ENCODE results near the gene FBXO5.
"Not testable (repeated sequence)": the region's sequence is repeated elsewhere in the genome, so short reads cannot be mapped to it uniquely, and the experiment has no call there.

FBXO5 gene

DNA sequence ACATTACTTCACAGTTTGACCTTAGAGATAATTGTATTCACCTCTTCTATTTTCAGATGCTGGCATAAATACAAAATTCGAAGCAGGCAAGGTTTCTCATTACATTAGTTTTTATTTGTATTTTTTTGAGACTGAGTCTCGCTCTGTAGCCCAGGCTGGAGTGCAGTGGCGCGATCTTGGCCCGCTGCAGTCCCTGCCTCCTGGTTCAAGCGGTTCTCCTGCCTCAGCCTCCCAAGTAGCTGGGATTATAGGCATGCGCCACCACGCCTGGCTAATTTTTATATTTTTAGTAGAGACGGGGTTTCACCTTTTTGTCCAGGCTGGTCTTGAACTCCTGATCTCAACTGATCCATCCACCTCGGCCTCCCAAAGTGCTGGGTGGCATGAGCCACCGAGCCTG is 2.5 kb upstream of the FBXO5 start:
- not testable (repeated sequence) for DNase-seq

DNA sequence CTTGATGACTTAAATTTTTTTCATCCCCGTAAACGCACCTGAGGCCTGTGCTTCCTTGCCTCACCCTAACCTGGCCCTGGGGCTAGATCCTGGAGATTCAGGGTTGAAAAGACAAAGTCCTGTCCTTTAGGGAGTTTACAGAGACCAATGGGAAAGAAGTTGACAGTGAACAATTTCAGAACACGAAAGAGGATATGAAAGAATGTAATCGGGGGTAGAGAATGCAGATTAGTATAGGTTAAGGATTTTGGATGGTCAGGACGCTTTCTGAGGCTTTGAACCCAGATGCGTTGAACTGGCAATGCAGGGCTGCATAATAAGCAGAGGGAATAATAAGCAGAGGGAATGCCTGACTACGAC is 1.7 kb upstream of the FBXO5 start:
- DNase-seq, result no peak

DNA sequence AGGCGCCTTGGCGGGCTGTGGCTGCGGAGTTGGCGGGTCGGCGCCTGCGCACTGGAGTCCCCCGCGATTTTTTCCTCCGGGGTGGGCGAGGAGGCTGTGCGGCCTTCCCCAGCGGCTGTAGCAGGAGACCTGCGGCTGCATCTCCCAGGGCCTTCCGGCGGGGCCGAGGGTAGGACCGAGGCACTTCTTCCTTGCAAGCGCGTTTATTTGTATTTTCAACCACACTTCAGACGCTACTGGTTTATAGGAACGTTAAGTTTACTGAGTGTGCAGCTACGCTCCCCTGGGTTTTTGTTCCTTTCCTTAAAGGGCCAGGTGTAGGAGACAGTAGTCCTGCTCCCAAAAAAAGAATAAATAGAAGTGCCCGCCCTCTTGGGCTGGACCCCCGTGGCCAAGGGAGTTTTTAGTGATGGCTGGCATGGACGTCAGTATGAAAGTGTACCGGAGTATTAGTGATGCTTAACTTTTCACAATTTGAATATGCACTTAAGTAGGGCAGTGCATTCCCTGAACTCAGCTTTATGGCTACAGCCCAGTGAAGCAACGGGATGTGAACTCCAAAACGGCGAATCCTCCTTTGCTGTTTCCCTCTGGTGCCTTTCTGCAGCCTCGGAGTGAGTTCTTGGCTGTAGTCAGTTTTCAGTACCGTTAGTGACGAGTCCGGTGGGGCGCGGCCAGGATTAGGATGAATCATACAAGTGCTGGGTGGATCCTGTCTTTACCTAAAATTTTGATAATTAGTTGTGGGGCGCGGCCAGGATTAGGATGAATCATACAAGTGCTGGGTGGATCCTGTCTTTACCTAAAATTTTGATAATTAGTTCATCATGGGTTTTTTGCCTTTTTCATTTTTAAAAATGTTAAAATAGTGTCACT is 1.0 kb upstream of the FBXO5 start:
- peak; percentile 62 for DNase-seq

DNA sequence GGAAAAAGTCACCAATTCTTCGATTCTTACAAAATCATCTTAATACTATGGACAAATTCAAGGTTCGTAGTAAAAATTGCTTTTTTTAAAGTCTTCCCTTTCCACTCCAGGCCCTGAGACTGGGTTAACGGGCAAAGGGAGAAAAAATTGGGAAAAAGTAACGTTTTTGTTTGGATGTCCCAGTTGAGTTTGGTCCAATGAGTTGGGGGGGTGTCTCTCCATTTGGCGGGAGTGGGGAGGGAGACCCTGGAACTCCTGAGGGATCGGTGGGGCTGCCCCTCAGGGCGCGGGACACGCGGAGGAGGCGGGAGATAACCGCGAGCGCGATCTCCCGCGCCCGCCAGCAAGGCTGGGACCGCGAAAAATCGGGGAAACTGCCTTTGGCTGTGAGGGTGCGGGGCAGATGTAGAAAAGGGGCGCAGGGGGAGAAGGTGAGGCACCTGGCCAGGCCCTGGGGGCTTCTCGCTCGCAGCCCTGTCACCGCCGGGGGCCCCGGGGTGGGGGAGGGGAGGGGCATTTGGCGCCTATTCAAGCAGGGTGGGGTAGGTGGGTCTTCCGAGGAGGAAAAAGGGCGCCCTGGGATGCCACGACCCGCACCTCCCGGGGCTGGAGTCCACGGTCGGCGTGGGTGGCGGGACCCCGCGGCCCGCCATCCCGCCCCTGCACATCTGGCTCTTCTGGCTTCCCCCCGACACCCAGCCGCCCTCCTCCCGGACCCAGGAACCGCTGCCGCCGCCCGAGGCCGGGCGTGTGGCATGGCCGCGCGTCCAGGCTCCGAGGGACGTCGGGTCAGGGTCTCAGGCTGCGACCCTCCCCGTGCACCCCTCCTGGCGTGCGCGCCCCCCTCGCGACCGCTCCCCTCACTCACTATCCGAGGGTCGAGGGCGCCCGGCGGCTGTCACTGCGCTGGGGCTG is 595 bp downstream of the FBXO5 start:
- no peak for DNase-seq

DNA sequence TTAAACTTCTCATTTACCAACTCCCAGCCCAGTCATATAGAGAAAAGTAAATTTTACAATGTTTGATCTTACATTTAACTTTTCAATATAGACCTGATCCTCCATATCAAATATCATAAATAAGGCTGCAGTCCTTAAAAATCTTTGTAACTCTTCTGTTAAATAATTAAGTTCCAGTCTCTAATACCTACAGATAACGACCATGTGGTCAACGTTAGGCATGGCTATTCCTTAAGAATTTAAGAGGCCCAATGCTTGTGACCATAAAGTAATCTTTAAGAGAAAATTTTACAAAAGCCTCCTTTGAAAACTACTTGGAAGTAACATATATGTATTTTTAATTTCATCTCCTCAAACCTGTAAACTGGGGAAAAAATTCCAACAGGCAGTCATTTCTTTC is 1.6 kb downstream of the FBXO5 start:
- no peak for DNase-seq

DNA sequence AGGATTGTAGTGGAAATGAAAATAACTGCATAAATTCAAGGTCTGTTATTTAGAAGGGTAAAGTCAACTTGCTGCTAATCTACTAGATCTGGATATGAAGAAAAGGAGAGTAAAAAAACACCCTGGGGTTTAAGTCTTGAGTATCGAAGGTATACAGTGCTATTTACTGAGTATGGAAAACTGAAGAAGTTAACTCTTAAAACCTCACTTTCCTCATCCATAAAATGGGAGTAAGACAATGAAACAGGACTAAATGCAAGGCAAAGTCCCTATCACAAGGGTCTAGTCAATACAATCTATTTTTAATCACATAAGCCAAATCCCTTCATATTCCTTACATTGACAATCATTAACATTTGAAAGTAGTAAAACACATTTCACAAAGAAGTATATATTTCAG is 2.2 kb downstream of the FBXO5 start:
- no peak for DNase-seq

DNA sequence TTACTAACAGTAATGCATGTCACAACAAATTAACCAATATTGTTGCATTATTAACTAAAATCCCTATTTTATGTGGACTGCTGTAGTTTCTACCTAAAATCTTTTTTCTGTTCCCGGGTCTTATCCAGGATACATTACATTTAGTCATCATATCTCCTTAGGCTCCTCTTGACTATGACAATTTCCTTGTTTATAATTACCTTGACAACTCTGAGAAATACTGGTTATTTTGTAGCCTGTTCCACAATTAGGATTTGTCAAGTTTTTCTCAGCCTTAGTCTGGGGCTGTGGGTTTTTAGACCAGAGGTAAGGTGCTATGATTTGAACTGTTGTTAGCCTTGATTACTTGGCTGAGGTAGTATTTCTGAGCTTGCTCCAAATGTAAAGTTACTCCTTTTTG is 3.7 kb downstream of the FBXO5 start:
- no peak for DNase-seq

DNA sequence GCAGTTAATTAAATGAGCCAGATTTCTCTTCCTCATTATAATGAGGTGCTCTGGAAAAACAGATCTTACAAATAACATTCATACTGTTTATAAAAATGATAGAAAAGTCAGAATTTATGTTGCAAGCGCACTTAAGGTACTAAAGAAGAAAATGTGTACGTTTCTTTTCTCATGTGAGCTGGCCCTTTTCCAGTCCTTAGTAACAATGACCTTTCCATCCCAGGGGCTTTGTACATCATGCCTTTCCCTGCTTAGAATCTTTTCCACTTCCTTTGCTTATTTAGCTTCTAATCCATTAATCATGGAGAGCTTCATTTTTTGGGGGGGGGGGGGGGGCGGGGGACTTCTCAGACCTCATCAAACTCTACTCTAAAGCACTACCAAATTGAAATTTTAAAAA is 4.8 kb downstream of the FBXO5 start:
- no peak for DNase-seq

DNA sequence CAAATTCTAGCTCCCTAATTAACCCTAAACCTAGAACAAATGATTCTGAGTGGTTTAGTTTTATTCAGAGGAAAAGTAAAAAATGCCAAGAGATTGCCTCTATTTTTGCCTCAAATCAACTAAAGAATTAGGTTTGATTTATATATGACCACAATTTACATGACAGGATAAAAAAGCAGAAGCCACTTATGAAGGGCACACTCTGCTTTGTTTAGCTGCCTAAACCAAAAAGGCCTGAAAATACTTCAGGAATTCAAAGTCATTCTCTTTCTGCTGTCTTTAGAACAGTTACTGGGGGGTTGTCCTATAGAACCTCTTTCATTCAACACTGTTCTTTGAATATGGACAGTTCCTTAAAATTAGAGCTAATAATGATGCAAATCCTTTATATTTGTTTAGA is 5.3 kb downstream of the FBXO5 start:
- no peak for DNase-seq

DNA sequence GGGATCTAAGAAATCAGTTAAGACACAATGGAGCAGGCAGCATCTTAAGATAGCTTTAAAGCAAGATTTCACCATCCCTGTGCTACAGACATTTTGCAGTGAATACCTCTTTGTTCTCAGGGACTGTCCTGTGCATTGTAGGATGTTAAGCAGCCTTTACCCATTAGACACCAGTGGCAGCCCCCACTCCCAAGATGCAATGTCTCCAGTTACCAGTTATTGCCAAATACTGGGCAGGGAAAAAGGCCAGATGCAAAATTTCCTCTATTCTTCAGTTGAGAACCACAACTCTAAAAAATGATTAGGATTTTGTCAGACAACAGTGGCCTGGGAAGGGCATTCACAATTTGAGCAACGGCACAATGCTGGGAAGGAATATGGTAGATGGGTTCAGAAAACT is 6.1 kb downstream of the FBXO5 start:
- no peak for DNase-seq

DNA sequence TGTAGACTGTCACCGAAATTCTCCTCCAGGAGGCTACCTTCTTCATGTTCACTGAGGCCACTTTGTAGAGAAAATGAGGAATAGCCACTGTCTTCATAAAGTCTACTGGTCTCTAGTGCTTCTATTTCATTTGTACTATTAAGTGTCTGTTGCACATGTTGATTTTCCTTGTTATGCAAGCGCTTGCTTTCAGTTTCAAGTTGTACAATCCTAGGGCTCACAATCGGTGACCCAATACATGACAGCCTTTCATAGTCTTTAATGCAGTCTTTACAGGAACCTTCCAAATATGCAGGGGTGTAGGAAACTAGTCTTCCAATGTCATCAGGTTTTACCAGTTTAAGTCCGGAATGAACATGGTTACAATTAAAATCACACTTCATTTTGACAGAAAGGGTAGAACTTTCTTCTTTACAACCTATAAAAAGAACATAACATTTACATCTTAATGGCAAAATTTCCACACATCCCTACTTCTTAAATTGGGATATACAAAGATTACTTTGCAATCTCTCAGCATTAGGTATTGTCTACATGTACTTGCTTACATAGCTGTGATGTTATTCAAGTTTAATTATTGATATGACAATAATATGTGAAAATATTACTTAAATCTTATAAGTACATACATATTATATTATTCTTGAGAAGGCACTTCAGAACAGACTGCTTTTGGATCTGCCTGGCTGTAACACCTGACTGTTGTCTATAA is 7.5 kb downstream of the FBXO5 start:
- DNase-seq, result peak; percentile 57

DNA sequence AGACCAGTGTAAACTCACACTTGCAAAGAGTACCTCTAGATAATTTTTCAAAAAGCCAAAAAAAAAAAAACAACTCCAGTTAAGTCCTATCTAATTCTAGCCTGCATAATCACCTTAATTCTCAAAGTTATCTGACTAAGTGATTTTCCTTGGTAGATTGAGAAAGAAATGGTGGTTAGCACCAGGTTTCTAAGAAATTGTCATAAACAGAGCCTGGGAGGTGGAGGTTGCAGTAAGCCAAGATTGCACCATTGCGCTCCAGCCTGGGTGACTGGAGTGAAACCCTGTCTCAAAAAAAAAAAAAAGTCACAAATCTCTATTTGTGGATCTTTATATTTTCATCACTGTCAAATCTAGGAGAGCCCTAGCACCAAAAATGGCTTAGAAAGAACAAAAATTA is 8.9 kb downstream of the FBXO5 start:
- no peak for DNase-seq

DNA sequence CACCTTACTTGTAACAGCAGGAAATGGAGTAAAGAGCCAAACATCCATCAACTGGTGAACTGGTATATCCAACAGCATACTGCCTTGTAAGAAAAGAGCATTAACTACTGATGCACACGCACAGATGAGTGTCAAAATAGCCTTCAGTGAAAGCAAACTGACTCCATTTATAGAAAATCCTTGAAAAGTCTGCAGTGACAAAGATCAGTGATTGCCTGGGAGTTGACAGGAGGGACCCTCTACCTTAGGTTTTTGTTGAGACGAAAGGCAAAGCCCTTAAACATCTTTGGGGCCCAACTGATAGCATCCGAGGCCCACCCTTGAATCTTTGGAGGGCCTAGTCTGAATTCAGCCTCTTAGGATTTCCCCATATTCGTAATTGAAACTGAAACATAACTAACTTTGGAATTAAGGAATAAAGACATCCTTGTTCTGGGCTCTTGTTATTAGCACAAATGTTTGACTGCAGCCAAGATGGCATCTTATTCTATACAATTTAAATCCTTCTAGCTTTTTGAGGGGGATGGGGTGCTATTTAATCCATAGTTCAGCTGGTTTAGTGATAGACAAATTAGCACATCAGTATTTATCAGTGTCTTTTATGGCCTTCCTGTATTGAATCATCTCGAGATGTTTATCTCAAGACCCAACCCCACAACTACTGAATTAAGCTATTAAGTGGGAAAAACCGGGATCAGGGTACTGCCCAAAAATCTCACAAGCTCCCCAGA is 13.0 kb downstream of the FBXO5 start:
- DNase-seq, result no peak

DNA sequence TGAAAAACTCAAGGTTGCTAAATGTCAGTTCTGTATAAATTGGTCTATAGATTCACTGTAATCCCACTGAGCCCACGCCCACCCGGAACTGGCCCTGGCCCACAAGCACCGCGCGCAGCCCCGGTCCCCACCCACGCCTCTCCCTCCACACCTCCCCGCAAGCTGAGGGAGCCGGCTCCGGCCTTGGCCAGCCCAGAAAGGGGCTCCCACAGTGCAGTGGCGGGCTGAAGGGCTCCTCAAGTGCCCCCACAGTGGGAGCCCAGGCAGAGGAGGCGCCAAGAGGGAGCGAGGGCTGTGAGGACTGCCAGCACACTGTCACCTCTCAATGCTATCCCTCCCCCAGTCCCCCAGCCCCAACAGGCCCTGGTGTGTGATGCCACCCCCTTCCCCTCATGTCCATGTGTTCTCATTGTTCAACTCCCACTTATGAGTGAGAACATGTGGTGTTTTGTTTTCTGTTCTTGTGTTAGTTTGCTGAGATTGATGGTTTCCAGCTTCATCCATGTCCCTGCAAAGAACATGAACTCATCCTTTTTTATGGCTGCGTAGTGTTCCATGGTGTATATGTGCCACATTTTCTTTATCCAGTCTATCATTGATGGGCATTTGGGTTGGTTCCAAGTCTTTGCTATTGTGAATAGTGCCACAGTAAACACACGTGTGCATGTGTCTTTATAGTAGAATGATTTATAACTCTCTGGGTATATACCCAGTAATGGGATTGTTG is 16.5 kb downstream of the FBXO5 start:
- DNase-seq, result not testable (repeated sequence)

DNA sequence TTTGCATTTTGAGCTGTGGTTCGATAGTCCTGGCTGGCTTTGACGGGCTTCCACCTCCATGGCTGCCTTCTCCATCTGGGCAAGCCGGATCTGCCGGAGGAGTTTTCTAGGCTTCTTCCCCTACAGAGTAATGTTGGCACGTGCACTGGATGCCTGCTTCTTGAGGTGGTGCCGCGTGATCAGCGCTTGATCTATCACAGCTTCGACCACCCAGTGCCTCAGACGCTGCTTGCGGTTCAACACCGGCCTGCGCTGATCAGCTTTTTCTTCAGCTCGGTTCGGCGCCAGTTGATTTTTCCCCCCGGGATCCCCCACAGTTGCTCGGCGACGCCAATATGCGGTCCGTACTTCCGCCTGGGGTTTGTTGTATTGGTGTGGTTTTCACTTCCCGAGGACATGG is 23.5 kb downstream of the FBXO5 start:
- DNase-seq, result no peak

DNA sequence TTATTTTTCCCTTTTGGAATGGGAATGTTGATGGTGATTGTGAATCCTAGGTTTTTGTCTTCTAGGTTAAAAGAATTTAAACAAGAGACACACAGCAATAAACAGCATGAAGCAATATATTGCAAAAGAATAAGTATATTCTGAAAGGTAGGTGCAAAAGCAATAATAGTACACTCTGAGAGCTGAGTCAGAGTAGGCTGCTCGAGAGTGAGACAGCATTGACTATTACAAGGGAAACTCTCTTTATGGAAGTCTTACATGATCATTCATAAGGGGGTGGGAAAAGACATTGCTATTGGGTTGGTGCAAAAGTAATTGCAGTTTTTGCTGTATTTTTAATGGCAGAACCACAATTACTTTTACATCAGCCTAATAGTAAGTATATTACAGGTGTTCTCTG is 25.0 kb downstream of the FBXO5 start:
- no peak for DNase-seq

DNA sequence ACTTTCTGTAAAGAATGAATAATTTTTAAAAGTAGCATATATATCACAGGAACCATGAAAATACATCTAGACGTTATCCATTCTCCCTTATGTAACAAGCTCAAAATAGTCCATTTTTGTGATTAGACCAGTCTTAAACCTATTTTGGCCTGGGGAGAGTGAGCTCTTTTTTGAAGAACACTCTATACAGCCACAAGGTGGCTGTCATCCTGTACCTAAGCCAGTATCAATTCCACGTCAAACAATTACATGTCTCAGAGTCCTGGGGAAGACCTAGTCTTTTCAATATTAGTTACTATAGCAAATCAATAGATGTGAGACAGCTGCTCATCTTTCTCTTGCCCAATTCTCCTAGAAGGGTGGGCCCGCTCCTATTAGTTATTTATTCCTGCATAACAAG is 28.4 kb downstream of the FBXO5 start:
- DNase-seq, result no peak

DNA sequence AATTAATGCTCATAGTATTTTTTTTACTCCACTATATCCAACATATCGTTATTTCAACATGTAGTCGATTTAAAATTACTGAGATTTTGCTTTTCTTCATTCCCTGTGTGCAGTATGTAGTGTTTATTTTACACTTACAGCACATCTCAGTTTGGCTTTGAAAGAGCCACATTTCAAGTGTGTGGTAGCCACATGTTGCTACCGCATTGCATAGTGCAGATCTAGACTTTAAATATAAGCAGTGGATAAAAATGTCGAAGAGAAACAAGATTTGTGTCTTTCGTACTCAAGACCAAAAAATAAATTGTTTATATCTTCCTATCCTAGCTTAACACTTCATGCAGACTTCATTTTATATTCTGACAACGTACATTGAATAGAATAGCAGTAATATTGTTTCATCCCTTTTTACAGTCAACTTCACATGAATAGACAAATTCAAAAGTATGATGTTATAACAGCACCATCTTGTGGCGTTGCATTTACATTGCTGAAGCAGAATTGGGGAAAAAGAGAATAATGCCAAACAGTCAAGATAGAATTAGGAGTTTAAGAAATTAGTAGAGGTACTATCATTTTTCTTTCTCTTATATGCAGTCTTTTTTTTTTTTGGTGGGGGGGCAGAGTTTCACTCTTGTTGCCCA is 29.9 kb downstream of the FBXO5 start:
- DNase-seq, result peak; percentile 17

DNA sequence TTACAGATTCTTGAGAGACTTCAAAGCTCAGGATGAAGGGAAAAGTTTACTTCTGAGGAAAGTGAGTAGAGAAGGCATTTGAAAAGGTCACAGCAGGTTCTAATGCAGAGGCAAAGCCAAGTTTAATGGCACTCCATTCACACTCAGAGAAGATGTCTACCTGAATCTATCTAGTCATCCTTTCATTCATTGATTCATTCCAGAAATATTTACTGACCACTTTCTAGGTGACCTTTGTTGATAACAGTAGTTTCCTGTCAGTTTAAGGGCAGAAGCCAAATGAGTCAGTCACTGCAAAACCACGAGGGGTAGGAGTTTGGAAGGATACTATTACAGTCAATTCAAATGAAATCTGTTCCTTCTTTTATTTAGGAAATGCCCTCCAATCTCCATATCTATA is 30.8 kb downstream of the FBXO5 start:
- DNase-seq, result no peak

DNA sequence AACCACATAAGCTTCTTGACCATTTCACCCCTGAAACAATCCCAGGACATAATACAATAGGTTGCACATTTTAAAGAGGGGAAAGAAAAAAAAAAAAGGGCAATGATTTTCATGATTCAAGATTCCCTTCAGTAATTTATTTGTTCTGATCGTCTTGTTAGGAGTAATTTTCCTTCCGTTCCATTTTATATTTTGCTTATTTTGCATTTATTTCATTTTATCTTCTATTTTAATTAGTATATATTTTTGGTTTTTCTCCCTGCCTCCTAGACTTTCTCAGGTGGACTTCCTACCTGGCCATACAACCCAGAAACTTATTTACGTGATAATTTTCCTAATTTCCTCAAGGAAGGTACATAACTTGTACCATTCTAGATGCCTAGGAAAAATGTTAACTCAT is 32.6 kb downstream of the FBXO5 start:
- no peak for DNase-seq

DNA sequence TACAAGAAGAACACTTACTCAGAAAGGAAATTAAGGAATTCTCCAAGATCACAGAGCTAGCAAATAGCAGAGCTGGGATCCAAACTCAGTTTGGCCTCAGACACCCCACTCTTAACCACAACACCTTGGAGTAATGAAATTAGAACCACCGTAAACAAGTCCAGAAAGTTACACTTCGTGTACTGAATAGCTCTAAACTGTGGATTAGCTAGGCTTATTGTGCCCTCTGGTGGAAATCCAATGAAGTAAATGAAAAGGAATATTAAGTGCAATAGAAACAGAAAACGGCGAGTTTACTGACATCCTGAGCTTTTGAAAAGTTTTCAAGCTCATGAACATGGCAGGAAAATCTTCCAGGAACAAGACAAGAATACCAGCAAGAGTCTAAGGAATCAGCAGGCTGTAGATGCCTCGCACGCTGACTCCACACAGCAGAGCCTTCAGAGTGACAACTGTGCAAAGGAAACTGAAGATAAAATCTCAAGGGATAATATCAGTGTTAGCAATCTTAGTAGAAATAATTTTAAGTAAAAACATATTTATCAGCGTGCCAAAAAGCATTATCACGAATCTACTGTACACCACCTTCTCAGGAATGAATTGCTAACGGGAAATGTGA is 34.6 kb downstream of the FBXO5 start:
- DNase-seq, result peak; percentile 51
